AG20443 (cell line): ENCODE results near the gene PCDHGA2.

Experiments
- DNase-seq: peaks from one replicate; pipeline ENCODE4 v3.0.0; 2012; ENCODE audit warnings: low spot score, mixed read lengths

The PCDHGA2 gene

GRCh38 chr5:141383345-141383744, 44.8 kb downstream of the PCDHGA2 start:
- no peak for DNase-seq

- no peak for DNase-seq
Observed at GRCh38 chr5:141384471-141385267, 46.1 kb downstream of the PCDHGA2 start.

GRCh38 chr5:141387557-141388311, 49.2 kb downstream of the PCDHGA2 start, which contains the start of gene PCDHGB4:
TSS of gene PCDHGB4 (plus strand) at chr5:141387698. CDS start at chr5:141387885, 187 bp downstream.
- peak; percentile 62 for DNase-seq

- DNase-seq, result no peak
Observed at GRCh38 chr5:141388661-141389060, 50.1 kb downstream of the PCDHGA2 start.

GRCh38 chr5:141389153-141390042, 50.8 kb downstream of the PCDHGA2 start:
- no peak for DNase-seq

- DNase-seq, result no peak
Observed at GRCh38 chr5:141392429-141393198, 54.1 kb downstream of the PCDHGA2 start, which contains the start of gene PCDHGA8. TSS of gene PCDHGA8 (plus strand) at chr5:141392633. CDS start at chr5:141392814, 181 bp downstream.
